IPS-15b (cell line): ENCODE measurements around the gene BSG.

Experiments used
- H3K27me3 ChIP-seq: one replicate; pipeline ENCODE4 v1.6.1; 2013; ENCODE audit warnings: low read length; ENCODE audit not compliant: control insufficient read depth, insufficient read depth
- H3K36me3 ChIP-seq: one replicate; pipeline ENCODE4 v1.6.1; 2013; ENCODE audit warnings: low read length; ENCODE audit not compliant: control insufficient read depth, insufficient read depth
- H3K4me1 ChIP-seq: one replicate; pipeline ENCODE4 v1.6.1; 2013; ENCODE audit warnings: mild to moderate bottlenecking, low read length; ENCODE audit not compliant: control insufficient read depth, insufficient read depth
- H3K4me3 ChIP-seq: one replicate; pipeline ENCODE4 v1.5.1; 2013; ENCODE audit warnings: low read depth, low read length
- H3K9ac ChIP-seq: one replicate; pipeline ENCODE4 v1.6.1; 2013; ENCODE audit warnings: low read depth, mild to moderate bottlenecking, low read length
- H3K9me3 ChIP-seq: one replicate; pipeline ENCODE4 v1.6.1; 2013; ENCODE audit warnings: mild to moderate bottlenecking, low read length; ENCODE audit not compliant: control insufficient read depth, insufficient read depth

BSG gene

GRCh38 chr19:543910-544608 lies 28.3 kb upstream of the BSG start, which contains the start of gene GZMM:
Gene GZMM, plus strand, starts transcription at chr19:544053. Its CDS starts 19 bp downstream, at chr19:544072.
- Histone ChIP-seq H3K9ac (no peak within 1 kb of the TSS), H3K4me3 (no peak within 1 kb of the TSS), H3K27me3 (no peaks in the 10 kb centered on the region), H3K4me1 (no peaks in the 10 kb centered on the region), H3K36me3 (peaks cover 23% of the 10 kb centered on the region), H3K9me3 (no peaks in the 10 kb centered on the region)

DNA sequence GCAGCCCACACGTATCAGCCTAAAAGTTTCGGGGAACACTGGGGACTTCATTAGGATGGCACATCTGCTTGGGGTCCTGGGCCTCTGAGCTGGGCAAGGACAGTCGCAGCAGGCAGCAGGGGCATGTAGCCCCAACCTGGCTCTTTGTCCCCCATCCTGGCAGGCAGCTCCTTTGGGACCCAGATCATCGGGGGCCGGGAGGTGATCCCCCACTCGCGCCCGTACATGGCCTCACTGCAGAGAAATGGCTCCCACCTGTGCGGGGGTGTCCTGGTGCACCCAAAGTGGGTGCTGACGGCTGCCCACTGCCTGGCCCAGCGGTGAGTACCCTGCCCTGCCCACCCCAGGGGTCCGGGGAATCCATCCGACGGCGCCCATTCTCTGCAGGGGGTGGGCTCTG lies 25.3 kb upstream of the BSG start:
- no peak overlapping the region for H3K4me3 ChIP-seq
- no peaks in the 10 kb centered on the region for H3K27me3 ChIP-seq
- no peaks in the 10 kb centered on the region for H3K4me1 ChIP-seq
- H3K9ac ChIP-seq = no peak overlapping the region
- H3K36me3 ChIP-seq = peaks cover 6% of the 10 kb centered on the region
- H3K9me3 ChIP-seq = no peaks in the 10 kb centered on the region

GRCh38 chr19:547836-548720 lies 24.3 kb upstream of the BSG start:
- no peaks in the 10 kb centered on the region for H3K4me1 ChIP-seq
- no peaks in the 10 kb centered on the region for H3K36me3 ChIP-seq
- H3K27me3 ChIP-seq = no peaks in the 10 kb centered on the region
- no peak overlapping the region for H3K4me3 ChIP-seq
- no peak overlapping the region for H3K9ac ChIP-seq
- no peaks in the 10 kb centered on the region for H3K9me3 ChIP-seq

DNA sequence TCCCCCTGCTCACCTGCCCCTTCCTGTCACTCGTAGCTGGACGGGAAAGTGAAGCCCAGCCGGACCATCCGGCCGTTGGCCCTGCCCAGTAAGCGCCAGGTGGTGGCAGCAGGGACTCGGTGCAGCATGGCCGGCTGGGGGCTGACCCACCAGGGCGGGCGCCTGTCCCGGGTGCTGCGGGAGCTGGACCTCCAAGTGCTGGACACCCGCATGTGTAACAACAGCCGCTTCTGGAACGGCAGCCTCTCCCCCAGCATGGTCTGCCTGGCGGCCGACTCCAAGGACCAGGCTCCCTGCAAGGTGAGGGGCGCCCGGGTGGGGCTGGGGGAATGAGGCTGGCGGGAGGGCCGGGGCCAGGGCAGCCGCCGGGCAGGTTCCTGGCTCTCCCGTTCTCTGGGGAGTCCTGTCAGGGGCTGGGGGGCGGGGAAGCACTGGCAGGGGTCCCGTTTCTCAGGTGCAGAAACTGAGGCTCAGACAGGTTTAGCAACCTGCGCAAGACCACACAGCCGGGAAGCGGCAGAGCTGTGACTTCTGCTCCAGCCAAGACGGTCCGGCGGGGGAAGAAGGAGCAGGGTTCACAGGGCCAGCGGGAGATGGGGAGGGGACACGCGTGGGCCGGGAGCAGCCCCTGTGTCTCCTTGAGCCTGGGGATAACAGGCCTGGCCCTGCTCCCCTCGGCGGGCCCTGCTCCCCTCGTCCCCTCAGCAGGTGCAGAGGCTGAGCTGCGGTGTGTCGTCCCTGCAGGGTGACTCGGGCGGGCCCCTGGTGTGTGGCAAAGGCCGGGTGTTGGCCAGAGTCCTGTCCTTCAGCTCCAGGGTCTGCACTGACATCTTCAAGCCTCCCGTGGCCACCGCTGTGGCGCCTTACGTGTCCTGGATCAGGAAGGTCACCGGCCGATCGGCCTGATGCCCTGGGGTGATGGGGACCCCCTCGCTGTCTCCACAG lies 23.2 kb upstream of the BSG start:
- Histone ChIP-seq H3K36me3 (no peaks in the 10 kb centered on the region), H3K9ac (no peak overlapping the region), H3K9me3 (no peaks in the 10 kb centered on the region), H3K4me1 (no peaks in the 10 kb centered on the region), H3K4me3 (no peak overlapping the region), H3K27me3 (no peaks in the 10 kb centered on the region)

DNA sequence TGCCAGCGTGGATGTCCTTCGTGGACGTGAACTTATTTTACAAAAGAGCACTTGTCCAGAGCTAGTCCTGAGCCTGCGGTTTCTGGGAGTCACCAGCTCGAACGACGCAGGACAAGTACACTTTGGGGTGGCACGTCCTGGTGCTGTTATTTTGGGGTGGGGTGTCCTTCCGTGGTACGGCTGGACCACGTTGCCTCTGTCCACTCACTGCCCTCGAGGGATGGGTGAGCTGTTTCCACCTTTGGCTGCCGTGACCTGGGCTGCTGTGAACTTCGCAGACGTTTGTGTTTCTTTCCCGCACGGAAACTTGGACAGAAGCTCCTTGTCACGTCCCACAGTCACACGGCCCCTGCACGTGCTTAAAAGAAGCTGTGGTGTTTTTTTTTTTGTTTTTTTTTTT lies 17.6 kb upstream of the BSG start:
- Histone ChIP-seq H3K36me3 (no peaks in the 10 kb centered on the region), H3K4me1 (no peaks in the 10 kb centered on the region), H3K9me3 (no peaks in the 10 kb centered on the region), H3K9ac (no peak overlapping the region), H3K27me3 (no peaks in the 10 kb centered on the region), H3K4me3 (no peak overlapping the region)

GRCh38 chr19:555474-555808 lies 17.0 kb upstream of the BSG start:
- no peaks in the 10 kb centered on the region for H3K27me3 ChIP-seq
- H3K4me3 ChIP-seq = no peak overlapping the region
- H3K9me3 ChIP-seq = no peaks in the 10 kb centered on the region
- H3K36me3 ChIP-seq = no peaks in the 10 kb centered on the region
- no peaks in the 10 kb centered on the region for H3K4me1 ChIP-seq
- no peak overlapping the region for H3K9ac ChIP-seq

DNA sequence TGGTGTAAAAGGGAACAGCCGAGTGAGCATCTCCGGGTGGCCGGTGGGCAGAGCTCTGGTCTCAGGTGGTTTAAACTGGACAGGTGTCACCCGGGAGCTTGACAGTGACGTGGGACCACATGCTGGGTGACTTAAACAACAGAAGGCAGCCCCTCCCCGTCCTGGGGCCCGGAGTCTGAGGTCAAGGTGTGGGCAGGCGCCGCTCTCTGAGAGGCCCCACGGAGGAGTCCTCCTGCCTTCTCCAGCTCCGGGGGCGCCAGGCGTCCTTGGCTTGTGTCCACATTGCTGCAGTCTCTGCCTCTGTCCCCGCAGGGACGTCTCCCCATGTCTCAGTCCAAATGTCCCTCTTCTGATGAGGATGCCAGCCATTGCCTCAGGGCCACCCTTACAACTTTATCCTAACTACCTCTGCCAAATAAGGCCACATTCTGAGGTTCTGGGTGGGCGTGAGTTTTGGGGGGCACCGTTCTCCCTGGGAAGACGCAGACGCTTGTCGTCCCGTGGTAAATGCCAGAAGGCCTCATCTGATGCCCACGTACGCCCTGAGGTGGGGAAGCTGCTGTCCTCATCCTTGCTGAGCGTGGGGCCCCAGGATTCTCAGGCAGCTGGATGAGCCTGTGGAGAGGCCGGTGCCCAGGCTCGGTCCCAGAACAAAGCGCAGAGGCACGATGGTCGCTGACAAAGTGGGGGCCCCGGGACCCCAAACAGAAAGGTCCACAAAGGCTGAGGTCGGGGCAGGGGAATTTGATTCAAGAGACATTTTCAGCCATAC lies 15.6 kb upstream of the BSG start:
- H3K36me3 ChIP-seq = no peaks in the 10 kb centered on the region
- no peak overlapping the region for H3K4me3 ChIP-seq
- no peak overlapping the region for H3K9ac ChIP-seq
- no peaks in the 10 kb centered on the region for H3K4me1 ChIP-seq
- no peaks in the 10 kb centered on the region for H3K27me3 ChIP-seq
- no peaks in the 10 kb centered on the region for H3K9me3 ChIP-seq

- Histone ChIP-seq H3K4me1 (no peaks in the 10 kb centered on the region), H3K27me3 (no peaks in the 10 kb centered on the region), H3K9ac (no peak overlapping the region)
Observed at GRCh38 chr19:558770-559439, 13.5 kb upstream of the BSG start.

GRCh38 chr19:560121-560520 lies 12.3 kb upstream of the BSG start:
- Histone ChIP-seq H3K9me3 (no peaks in the 10 kb centered on the region), H3K36me3 (no peaks in the 10 kb centered on the region), H3K27me3 (no peaks in the 10 kb centered on the region), H3K9ac (no peak overlapping the region), H3K4me3 (no peak overlapping the region), H3K4me1 (no peaks in the 10 kb centered on the region)

More at GRCh38 chr19:558770-559439, 13.5 kb upstream of the BSG start:
- Histone ChIP-seq H3K36me3 (no peaks in the 10 kb centered on the region), H3K4me3 (no peak overlapping the region), H3K9me3 (no peaks in the 10 kb centered on the region)

DNA sequence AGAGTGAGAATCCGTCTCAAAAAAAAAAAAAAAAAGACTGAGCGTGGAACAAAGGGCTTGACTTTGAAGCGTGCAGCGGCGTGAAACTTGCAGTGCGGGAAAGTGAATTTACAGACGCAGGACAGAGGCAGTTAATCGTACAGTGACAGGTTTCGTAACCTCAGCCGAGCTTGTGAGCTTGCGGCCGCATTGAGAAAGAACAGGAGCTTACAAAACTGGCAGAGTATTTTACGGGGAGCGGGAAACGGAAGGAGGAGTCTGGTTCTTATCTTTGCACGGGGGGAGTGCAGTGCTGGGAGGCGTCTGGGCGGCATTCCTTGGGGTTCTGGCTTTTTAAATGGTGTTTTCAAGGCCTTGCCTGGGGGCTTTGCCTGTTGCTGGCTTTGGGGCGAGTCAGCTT lies 6.0 kb upstream of the BSG start:
- Histone ChIP-seq H3K27me3 (no peaks in the 10 kb centered on the region), H3K4me1 (no peaks in the 10 kb centered on the region), H3K9ac (no peak overlapping the region), H3K9me3 (no peaks in the 10 kb centered on the region), H3K36me3 (no peaks in the 10 kb centered on the region), H3K4me3 (no peak overlapping the region)
